ENCODE measurements around the gene AFAP1L1. TPM values are rescaled to one million over a fixed set of nuclear protein-coding genes. Genes with fewer than 3 reads are reported as not detected.

AFAP1L1 gene
- total RNA-seq, 2 experiments from 2014 or later, result not detected

DNA sequence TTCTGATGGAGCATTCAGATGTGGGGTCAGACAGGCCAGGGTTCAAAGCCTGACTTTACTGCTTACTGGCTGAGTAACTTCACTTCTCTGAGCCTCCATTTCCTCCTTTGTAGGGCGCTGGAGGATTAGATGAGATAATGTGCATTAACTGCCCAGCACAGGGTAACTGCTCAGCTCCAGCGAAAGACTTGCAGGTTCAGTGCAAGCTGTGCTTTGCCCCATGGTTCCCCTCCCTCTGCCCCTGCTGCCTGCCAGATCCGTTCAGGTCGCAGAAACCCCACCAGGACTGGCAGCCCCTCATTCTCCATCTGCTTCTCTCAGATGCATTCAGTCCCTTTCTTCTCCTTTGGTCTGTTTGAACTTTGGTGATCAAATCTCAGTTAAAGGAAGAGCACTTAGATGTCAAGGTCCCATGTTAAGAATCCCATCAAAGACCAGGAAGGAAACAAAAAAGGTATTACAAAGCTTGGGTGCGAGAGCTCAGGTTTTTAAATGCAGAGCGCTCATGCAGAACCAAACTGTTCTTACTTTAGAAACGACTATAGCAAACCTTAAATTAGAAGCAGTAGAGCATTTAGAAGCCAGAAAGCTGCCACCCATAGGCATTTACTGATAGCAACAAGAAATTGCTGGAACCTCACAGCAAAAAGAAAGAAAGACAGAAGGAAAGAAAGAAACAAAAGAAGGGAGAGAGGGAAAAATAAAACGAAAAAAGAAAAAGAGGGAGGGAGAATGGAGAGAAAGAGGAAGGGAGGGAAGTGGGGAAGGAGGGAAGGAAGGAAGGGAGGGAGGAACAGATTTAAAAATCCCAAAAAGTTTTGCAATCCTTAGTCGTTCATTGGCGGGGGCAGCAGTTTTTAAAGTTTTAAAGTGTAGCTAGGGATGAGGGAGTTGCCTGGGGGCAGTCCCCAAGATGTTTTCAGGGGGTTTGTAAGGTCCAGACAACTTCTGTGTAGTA is 23.5 kb downstream of the AFAP1L1 start:
- CTCF ChIA-PET (ENCODE audit: unreplicated experiment), result interaction anchor here (0.6 to 1.1 kb wide), 4 partner anchors 16 to 878 kb away, joined by 3 to 5 read pairs (median 3); no protein-coding TSS in a partner anchor
- peak overlapping the region; percentile 84 for H2AFZ ChIP-seq (ENCODE audit: low read length)
- BruUV-seq (replicated peaks), result no TSS peak
- H3K36me3 ChIP-seq (ENCODE audit: insufficient read depth, low read length), result no peaks in the 10 kb centered on the region
- no peaks in the 10 kb centered on the region for H3K9me3 ChIP-seq (ENCODE audit: low read length)
- H3K27ac ChIP-seq (ENCODE audit: low read depth, low read length, poor library complexity, severe bottlenecking), result peak overlapping the region; percentile 41
- no peaks in the 10 kb centered on the region for H3K79me2 ChIP-seq (ENCODE audit: insufficient read depth, low read depth, low read length)
- H3K4me3 ChIP-seq (ENCODE audit: low read depth, low read length, poor library complexity, severe bottlenecking), result peak overlapping the region; percentile 39
- DNase-seq (ENCODE audit: low spot score), result peak; percentile 57
- TF ChIP-seq, protein P1, sequence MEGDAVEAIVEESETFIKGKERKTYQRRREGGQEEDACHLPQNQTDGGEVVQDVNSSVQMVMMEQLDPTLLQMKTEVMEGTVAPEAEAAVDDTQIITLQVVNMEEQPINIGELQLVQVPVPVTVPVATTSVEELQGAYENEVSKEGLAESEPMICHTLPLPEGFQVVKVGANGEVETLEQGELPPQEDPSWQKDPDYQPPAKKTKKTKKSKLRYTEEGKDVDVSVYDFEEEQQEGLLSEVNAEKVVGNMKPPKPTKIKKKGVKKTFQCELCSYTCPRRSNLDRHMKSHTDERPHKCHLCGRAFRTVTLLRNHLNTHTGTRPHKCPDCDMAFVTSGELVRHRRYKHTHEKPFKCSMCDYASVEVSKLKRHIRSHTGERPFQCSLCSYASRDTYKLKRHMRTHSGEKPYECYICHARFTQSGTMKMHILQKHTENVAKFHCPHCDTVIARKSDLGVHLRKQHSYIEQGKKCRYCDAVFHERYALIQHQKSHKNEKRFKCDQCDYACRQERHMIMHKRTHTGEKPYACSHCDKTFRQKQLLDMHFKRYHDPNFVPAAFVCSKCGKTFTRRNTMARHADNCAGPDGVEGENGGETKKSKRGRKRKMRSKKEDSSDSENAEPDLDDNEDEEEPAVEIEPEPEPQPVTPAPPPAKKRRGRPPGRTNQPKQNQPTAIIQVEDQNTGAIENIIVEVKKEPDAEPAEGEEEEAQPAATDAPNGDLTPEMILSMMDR (conservative IDR thresholded peaks at IDR 0.05; ENCODE audit: low read length), result no peak; the same call in 1 of the 2 replicates
- TF ChIP-seq EZH2phosphoT487 (IDR thresholded peaks at IDR 0.05; ENCODE audit: borderline replicate concordance, low read depth, low read length), result no peak
- POLR2A ChIA-PET, result interaction anchor here (0.6 to 1.5 kb wide), 6 partner anchors 48 to 564 kb away, joined by 3 to 6 read pairs (median 3); partner anchors contain the start of gene PCYOX1L
- H3K9me2 ChIP-seq (ENCODE audit: insufficient read depth, low read length), result no peaks in the 10 kb centered on the region
- peak overlapping the region; percentile 70 for H3K4me2 ChIP-seq (ENCODE audit: low read length)
- H4K20me1 ChIP-seq (ENCODE audit: insufficient read depth, low read length), result no peaks in the 10 kb centered on the region
- peaks cover 26% of the 10 kb centered on the region for H3K4me1 ChIP-seq (ENCODE audit: insufficient read depth, low read length, poor library complexity, severe bottlenecking)
- intact Hi-C loops (cut with micrococcal nuclease; ENCODE audit: unreplicated experiment), result no loop called here

DNA sequence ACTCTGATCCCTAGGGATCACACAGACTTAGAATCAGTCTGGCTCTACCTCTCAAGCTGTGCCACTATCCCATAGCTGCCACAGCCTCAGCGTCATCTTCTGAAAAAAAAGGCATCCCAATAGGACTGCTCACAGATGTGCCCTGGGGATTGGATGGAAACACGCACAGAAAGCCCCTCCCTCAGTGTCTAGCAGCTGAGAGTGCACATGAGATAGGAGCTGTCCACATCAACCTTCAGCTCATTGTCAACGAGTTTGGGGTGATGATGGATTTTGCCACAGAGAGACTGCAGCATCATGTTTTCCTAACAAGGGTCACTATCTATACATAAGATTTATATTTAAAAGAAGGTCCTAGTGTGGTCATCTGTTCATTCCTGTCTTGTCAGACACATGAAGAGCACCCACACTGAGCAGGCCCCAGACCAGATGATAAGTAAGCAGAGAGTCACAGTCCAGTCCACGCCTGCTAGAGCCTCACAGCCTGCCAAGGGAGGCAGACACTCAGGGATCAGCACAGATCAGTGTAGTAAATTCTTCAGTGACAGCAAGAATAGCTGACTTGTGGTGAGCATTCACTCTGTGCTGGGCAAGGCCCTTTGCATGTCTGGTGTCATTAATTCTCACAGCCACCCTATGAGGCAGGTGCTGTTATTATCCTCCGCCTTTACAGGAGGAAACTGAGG is 25.8 kb downstream of the AFAP1L1 start:
- Histone ChIP-seq H3K36me3 (ENCODE audit: insufficient read depth, low read length) (no peaks in the 10 kb centered on the region), H4K20me1 (ENCODE audit: insufficient read depth, low read length) (no peaks in the 10 kb centered on the region), H3K4me2 (ENCODE audit: low read length) (no peak overlapping the region), H3K9me2 (ENCODE audit: insufficient read depth, low read length) (no peaks in the 10 kb centered on the region), H3K27ac (ENCODE audit: low read depth, low read length, poor library complexity, severe bottlenecking) (no peak overlapping the region), H2AFZ (ENCODE audit: low read length) (no peak overlapping the region), H3K4me1 (ENCODE audit: insufficient read depth, low read length, poor library complexity, severe bottlenecking) (peaks cover 26% of the 10 kb centered on the region), H3K79me2 (ENCODE audit: insufficient read depth, low read depth, low read length) (no peaks in the 10 kb centered on the region), H3K4me3 (ENCODE audit: low read depth, low read length, poor library complexity, severe bottlenecking) (no peak overlapping the region), H3K9me3 (ENCODE audit: low read length) (no peaks in the 10 kb centered on the region)
- ChIA-PET POLR2A (interaction anchor here (0.9 to 1.4 kb wide), 2 partner anchors 11 to 60 kb away, joined by 3 to 4 read pairs; partner anchors contain the start of gene PCYOX1L), CTCF (ENCODE audit: unreplicated experiment) (no interaction called here)
- TF ChIP-seq EZH2phosphoT487 (IDR thresholded peaks at IDR 0.05; ENCODE audit: borderline replicate concordance, low read depth, low read length), result no peak
- TF ChIP-seq, protein P1 (conservative IDR thresholded peaks at IDR 0.05; ENCODE audit: low read length), result no peak
- DNase-seq (ENCODE audit: low spot score), result no peak
- intact Hi-C loops (cut with micrococcal nuclease; ENCODE audit: unreplicated experiment), result no loop called here
- no TSS peak for BruUV-seq (replicated peaks)

Measured in OCI-LY7 (cell line).